GM18519 (cell line): ENCODE results near the gene PKMYT1.

Source experiments
- ATAC-seq: cut with Tn5 transposase; IDR thresholded peaks from one replicate; pipeline ENCODE4 v1.9.1; 2021; ENCODE audit warnings: mild to moderate bottlenecking, moderate library complexity; ENCODE audit not compliant: unreplicated experiment, low FRiP score

The PKMYT1 gene

DNA sequence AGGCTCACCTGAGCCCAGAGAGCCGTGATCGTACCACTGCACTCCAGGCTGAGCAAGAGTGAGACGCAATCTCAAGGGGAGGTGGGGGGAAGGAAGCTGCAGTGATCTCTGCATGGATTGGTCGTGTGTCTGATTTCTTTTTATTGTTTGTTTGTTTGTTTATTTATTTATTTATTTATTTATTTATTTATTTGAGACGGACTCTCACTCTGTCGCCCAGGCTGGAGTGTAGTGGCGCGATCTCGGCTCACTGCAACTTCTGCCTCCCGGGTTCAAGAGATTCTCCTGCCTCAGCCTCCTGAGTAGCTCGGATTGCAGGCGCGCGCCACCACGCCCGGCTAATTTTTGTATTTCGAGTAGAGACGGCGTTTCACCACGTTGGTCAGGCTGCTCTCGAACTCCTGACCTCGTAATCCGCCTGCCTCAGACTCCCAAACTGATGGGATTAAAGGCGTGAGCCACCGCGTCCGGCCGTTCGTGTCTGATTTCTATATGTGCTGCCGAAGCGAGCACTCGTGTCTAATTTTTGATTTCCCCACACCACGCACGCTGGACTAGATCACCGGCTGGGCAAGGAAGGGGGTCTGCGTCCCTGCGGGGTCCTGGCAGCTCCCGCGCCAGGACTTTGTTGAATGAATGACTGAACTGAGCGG lies 39.5 kb upstream of the PKMYT1 start:
- no peak for ATAC-seq

DNA sequence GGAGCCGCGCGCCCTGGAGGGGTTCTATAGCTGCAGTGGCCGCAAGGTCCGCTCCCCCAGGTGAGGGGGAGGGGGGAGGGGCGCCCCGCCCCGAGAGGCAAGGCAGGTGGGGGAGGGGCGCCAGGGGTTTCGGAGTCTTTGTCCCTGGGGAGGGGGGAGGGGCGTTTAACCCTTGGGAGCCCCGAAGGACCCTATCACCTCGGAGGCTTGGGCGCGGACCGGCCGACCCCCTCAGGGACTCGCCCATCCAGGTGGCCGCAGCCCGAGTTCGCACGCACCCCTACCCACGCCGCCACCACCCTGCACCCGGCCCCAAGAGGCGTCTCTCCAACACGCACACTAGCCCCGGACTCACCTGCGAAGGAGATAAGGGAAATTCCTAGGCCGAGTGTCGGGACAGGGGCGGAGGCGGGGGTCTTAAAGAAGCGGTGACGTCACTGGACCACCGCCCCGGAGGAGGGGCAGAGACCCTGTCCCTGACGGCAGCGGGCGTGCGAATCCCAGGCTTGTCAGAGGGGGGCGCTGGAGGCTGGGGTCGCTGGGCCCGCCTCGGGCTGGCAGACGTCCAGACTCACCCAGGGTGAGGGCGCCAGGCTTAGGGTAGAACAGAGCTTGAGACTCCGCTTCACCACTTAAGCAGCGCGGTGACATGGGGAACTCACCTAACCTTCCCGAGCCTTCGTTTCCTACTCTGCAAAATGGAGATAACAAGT lies 37.7 kb upstream of the PKMYT1 start, which contains the start of gene CLDN6:
Gene CLDN6 (minus strand): TSS at position 390 of the 713 bp plus-strand sequence. CDS start 2,162 bp downstream, outside the sequence.
- no peak for ATAC-seq

- no peak for ATAC-seq
Measured at GRCh38 chr16:3017344-3017743, 37.1 kb upstream of the PKMYT1 start.

GRCh38 chr16:3015865-3016521 lies 35.7 kb upstream of the PKMYT1 start:
- no peak for ATAC-seq

DNA sequence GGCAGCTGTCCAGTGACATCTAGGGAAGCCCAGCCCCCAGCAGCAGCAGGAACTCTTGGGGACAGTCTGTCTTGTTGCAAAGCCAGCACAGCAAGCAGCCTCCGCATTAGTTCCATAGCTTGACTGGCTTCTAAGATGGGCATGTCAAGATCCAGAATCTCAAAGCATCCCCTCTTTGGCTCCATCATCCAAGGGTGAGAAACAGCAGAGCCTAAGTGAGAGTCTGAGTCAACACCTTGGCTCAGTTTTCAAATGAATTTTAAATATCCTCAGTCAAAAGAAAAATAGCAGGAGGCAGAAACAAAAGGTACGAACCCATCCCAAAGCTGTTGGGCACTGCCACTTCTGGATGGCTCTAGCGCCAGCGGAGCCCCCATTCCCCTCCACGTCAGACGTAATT lies 34.7 kb upstream of the PKMYT1 start:
- ATAC-seq = no peak

DNA sequence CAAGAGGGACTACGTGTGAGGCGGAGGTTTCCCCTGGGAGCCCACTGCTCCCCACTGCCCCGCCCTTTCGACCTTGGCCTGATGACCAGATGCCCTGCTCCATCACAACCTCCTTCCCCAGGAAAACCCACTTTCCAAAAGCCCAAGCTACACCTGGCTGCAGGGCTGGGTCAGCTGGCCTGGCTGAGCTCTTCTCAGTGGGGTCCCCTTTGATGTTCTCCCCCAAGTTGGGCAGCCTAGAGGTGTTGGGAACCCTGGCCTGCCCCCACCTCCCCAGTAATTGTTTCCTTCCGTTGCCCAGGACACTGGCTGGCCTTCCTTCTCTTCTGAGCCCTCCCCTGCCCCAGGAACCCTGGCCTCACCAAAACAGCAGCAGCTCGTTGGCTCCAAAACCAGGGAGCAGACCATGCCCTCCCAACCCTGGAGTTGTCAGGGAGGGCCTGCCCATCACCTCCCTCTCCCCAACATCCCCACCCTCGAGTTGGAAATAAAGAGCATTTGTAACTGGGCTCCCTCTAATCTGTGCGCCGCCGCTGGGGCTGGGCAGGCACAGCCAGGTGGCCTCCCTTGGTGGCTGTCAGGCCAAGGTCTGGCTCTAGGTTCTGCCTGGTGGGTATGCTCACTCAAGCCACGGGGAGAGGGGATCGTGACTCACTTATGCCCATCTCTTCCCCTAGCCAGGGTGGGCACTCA lies 33.9 kb upstream of the PKMYT1 start:
- ATAC-seq = no peak

DNA sequence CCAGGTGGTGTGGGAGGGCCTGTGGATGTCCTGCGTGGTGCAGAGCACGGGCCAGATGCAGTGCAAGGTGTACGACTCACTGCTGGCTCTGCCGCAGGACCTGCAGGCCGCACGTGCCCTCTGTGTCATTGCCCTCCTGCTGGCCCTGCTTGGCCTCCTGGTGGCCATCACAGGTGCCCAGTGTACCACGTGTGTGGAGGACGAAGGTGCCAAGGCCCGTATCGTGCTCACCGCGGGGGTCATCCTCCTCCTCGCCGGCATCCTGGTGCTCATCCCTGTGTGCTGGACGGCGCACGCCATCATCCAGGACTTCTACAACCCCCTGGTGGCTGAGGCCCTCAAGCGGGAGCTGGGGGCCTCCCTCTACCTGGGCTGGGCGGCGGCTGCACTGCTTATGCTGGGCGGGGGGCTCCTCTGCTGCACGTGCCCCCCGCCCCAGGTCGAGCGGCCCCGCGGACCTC lies 33.3 kb upstream of the PKMYT1 start:
- ATAC-seq = no peak

DNA sequence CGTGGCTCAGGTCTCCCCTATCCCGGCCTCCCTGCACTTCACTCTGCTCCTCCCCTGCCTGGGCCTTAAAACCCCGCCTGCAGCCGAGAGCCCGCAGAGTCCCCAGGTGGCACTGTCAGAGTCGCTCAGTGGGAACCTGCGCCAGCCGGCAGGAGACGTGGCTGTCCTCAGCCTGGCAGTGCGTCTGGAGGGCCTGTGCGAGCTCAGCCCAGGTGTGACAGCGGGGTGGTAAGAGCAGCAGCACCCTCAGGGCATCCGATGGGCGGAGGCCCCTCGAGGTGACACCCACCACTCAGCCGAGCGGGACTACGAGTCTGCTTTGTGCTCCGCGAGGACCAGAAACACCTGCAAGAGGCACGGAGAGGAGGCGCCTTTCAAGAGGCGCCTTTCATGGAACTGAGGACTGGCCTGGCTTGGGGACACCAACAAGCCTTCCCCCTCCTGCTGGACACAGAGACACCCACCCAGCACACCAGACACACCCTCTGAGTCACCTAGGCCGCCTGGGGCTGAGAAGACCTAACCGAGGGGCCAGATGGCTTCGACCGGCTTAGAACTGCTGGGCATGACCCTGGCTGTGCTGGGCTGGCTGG lies 32.7 kb upstream of the PKMYT1 start, which contains the start of gene CLDN9:
Gene CLDN9 (plus strand): TSS at position 96 of the 593 bp plus-strand sequence. CDS start 440 bp downstream, at position 536.
- ATAC-seq = no peak

DNA sequence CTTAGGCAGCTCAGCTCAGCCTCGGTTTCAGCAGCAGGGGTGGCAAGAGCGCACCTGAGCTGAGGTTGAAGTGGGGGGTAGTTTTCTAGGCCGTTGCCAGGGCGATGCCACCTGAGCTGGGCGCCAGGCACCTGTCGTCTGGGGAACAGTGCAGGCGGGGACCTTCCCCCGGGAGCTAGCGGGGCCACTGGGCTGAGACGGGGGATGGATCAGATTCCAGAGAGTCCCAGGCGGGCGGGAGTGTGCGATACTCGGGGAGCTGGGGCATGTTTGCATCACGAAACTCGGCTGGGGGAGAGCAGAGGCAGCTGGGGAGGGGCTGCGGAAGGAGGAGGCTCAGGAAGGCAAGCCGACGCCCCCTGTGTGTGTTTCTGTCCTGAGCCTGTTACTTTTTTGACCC lies 32.0 kb upstream of the PKMYT1 start:
- no peak for ATAC-seq

GRCh38 chr16:3010510-3010909 lies 30.3 kb upstream of the PKMYT1 start:
- ATAC-seq = no peak

DNA sequence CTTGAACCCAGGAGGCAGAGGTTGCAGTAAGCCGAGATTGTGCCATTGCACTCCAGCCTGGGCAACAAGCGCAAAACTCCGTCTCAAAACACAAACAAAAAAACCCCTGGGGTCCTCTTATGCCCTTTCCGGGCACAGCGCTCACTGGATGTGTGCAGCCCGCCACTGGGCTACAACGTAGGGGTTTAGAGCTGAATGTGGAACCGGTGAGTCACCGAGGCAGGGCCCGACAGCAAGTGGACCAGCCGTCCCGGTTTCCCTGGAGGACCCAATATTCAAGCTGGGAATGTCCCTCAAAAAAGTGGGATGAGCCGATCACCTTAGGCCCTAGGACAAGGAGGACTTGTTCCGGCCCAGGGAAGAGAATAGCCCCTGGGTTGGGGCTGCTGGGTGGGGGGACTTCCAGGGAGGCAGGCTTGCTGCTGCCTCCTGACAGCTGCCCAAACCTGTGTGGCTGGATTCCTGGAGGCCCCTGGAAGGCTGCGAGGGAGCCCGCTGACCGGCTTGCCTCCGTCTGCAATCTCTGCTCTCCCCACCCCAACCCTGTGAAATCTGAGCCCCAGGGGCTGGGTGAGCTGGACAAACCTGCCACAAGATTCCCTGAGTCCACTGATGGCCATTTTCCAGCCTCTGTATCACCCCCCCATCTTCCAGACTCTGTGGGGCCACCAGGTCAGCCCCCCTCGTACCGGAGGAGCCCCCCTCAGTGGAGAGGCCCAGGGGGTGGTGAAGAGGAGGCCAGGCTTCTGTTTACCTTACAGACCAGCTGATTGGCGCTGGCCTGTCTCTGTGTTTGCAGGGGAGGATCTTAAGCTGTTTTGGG lies 29.5 kb upstream of the PKMYT1 start:
- ATAC-seq = no peak

DNA sequence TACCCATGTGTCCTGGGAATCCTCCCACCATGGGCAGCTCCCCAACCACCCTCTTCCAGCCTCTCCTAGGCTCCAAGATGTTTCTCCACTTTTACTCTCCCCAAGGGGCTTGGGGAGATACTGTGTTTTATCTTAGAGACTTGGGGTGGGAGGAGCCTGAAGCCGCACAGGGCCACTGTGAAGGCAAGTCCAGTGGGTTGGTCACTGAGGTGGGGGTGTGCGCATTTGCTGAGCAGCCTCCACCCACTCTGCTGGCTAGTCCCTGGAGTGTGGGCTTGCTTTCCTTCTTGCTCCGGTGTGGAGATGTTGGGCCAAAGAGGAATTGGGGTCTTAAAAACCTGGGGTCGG lies 28.4 kb upstream of the PKMYT1 start:
- ATAC-seq = no peak

DNA sequence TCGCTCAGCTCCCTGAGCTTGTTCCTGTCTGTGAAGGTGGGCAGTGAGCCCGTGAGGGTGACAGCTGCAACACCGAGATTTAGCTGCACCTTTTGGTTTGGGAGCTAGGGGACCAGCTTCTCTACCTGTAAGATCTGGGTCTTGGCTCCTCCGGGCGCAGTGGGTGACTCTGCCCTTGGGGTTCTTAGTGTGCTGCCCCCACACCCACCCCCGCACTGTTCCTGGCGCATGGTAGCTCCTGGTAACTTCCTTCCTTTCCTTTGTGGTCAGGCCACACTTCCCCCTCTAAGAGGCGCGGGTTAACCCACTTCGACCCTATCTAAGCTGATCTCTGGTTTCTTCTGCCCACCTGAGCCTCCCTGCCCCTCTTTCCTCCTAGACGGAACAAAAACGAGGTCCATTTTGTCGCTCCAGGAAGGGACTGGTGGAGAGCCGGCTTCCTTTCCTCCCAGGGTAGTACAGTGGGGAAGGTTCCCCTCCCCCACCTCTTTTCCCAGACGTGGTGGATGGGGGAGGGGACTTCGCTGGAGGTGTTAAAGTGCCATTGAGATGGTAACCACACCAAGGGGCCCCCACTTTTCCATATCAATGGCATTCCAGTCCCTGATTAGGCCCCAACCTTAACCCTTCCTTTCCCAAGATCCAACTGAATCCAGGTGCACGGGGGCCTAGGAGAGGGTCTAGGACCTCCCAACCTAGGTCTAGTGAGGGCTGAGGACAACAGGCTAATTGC lies 27.9 kb upstream of the PKMYT1 start:
- no peak for ATAC-seq

GRCh38 chr16:3007059-3007956 lies 27.1 kb upstream of the PKMYT1 start:
- no peak for ATAC-seq

DNA sequence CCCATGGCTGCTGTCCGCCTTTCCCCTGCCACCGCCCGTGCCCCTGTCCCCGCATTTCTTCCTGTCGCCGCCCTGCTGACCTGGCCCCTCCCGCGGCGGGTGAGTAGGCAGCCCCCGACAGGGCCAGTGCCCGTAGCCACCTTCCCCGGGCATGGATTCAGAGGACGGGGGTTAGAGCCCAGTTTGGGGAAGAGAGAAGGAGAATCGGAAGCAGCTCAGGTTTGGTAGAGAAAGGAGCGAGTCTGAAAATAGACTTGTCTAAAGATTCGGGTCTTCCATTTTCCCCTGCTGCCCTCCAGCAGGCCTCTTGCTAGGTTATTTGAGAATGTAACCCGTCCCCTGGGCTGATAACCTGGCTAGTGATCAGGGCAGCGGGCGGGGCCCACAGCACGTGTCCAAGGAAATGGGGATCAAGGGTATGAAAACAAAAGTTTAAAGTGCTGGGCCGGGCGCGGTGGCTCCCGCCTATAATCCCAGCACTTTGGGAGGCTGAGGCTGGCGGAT lies 24.6 kb upstream of the PKMYT1 start:
- no peak for ATAC-seq

- no peak for ATAC-seq
Measured at GRCh38 chr16:3004319-3004718, 24.1 kb upstream of the PKMYT1 start.

- peak; percentile 92 for ATAC-seq
Measured at GRCh38 chr16:3003582-3004270, 23.5 kb upstream of the PKMYT1 start.
